IMR-90 (cell line): ENCODE measurements around the gene ZNF132. TPM values are rescaled to one million over a fixed set of nuclear protein-coding genes. Genes with fewer than 3 reads are reported as not detected.

ENCODE experiments used
- ATAC-seq: fragments of 200-7000 bp; cut with Tn5 transposase; 2 replicates; pipeline ENCODE4 v1.9.1; 2020; ENCODE audit warnings: low read depth, mild to moderate bottlenecking, moderate library complexity
- BruUV-seq: library from RNA; stranded (reverse); fragments of 400-500 nt; replicated peaks from 2 replicates; lab custom pipeline; 2021; lab: Mats Ljungman, UMichigan
- CTCF ChIA-PET: fragments of 300-600 bp; formaldehyde crosslinking; extraction: SDS; loops from one replicate; lab custom pipeline; 2021; ENCODE audit warnings: antibody characterized with exemption; lab: Yijun Ruan, JAX
- POLR2A ChIA-PET: fragments of 300-600 bp; sonication (Branson Sonifier 250); formaldehyde crosslinking; loops from one replicate; lab custom pipeline; 2022; ENCODE audit warnings: antibody characterized with exemption; ENCODE audit not compliant: unreplicated experiment; lab: Charles Lee
- DNase-seq: peaks from one replicate; pipeline ENCODE4 v3.0.0; 2013
- H2AFZ ChIP-seq: replicated peaks from 2 replicates; pipeline ENCODE3; 2013; ENCODE audit warnings: low read length, mild to moderate bottlenecking; ENCODE audit not compliant: poor library complexity
- H2AK5ac ChIP-seq: 2 replicates; pipeline ENCODE4 v1.6.1; 2013; ENCODE audit warnings: low read depth, low read length, inconsistent platforms
- H2AK9ac ChIP-seq: replicated peaks from 2 replicates; pipeline ENCODE3; 2013; ENCODE audit warnings: mild to moderate bottlenecking, low read depth, low read length, moderate library complexity; ENCODE audit not compliant: poor library complexity
- H2BK120ac ChIP-seq: 2 replicates; pipeline ENCODE4 v1.6.1; 2013; ENCODE audit warnings: low read depth, low read length, inconsistent platforms
- H2BK15ac ChIP-seq: 3 replicates; pipeline ENCODE4 v1.6.1; 2013; ENCODE audit warnings: low read depth, low read length, inconsistent platforms
- H2BK20ac ChIP-seq: 2 replicates; pipeline ENCODE4 v1.6.1; 2013; ENCODE audit warnings: low read depth, mild to moderate bottlenecking, inconsistent platforms, low read length, moderate library complexity
- H2BK5ac ChIP-seq: 2 replicates; pipeline ENCODE4 v1.6.1; 2013; ENCODE audit warnings: mild to moderate bottlenecking, low read depth, low read length, inconsistent platforms; ENCODE audit not compliant: poor library complexity, severe bottlenecking
- H3K14ac ChIP-seq: replicated peaks from 2 replicates; pipeline ENCODE4 v1.6.1; 2013; ENCODE audit warnings: low read depth, low read length, inconsistent platforms
- H3K18ac ChIP-seq: 2 replicates; pipeline ENCODE4 v1.6.1; 2013; ENCODE audit warnings: low read depth, low read length, control low read depth
- H3K23ac ChIP-seq: 2 replicates; pipeline ENCODE4 v1.6.1; 2013; ENCODE audit warnings: low read depth, low read length, inconsistent platforms
- H3K27ac ChIP-seq: 2 replicates; pipeline ENCODE4 v1.5.1; 2013; ENCODE audit warnings: mild to moderate bottlenecking, control low read depth, low read length; ENCODE audit not compliant: insufficient read depth
- H3K27me3 ChIP-seq: 2 replicates; pipeline ENCODE4 v1.6.1; 2013; ENCODE audit warnings: low read length; ENCODE audit not compliant: control insufficient read depth, insufficient read depth
- H3K36me3 ChIP-seq: 2 replicates; pipeline ENCODE4 v1.6.1; 2013; ENCODE audit warnings: low read length, mixed read lengths; ENCODE audit not compliant: control insufficient read depth, insufficient read depth
- H3K4ac ChIP-seq: 2 replicates; pipeline ENCODE4 v1.6.1; 2013; ENCODE audit warnings: low read depth, low read length, inconsistent platforms
- H3K4me1 ChIP-seq: 2 replicates; pipeline ENCODE4 v1.6.1; 2013; ENCODE audit warnings: low read length, mixed read lengths; ENCODE audit not compliant: control insufficient read depth, insufficient read depth
- H3K4me2 ChIP-seq: 2 replicates; pipeline ENCODE4 v1.6.1; 2013; ENCODE audit warnings: low read depth, mild to moderate bottlenecking, control low read depth, low read length, moderate library complexity
- H3K4me3 ChIP-seq: 2 replicates; pipeline ENCODE4 v1.5.1; 2013; ENCODE audit warnings: low read depth, mild to moderate bottlenecking, control low read depth, low read length, moderate library complexity; ENCODE audit not compliant: insufficient read depth
- H3K56ac ChIP-seq: 2 replicates; pipeline ENCODE4 v1.6.1; 2013; ENCODE audit warnings: low read length, inconsistent platforms; ENCODE audit not compliant: insufficient read depth; ENCODE audit errors: extremely low read depth
- H3K79me1 ChIP-seq, 2 experiments: 2 replicates each; pipeline ENCODE4 v1.6.1; 2013; ENCODE audit warnings: low read length in 2 of 2, inconsistent platforms in 1 of 2, low read depth in 1 of 2
- H3K9ac ChIP-seq: 2 replicates; pipeline ENCODE4 v1.6.1; 2013; ENCODE audit warnings: low read depth, low read length, control low read depth
- H3K9me1 ChIP-seq: 2 replicates; pipeline ENCODE4 v1.6.1; 2013; ENCODE audit warnings: low read length, inconsistent platforms; ENCODE audit not compliant: insufficient read depth
- H3K9me3 ChIP-seq: 2 replicates; pipeline ENCODE4 v1.6.1; 2013; ENCODE audit warnings: low read length; ENCODE audit not compliant: control insufficient read depth, insufficient read depth
- H4K20me1 ChIP-seq: 2 replicates; pipeline ENCODE4 v1.6.1; 2013; ENCODE audit warnings: low read length, inconsistent platforms; ENCODE audit not compliant: insufficient read depth
- H4K5ac ChIP-seq: 2 replicates; pipeline ENCODE4 v1.6.1; 2013; ENCODE audit warnings: mild to moderate bottlenecking, low read depth, low read length, control low read depth
- H4K8ac ChIP-seq, 2 experiments: 2 replicates each; pipeline ENCODE4 v1.6.1; 2013; ENCODE audit warnings: low read depth in 2 of 2, low read length in 2 of 2, control low read depth in 1 of 2, inconsistent platforms in 1 of 2
- H4K91ac ChIP-seq: 2 replicates; pipeline ENCODE4 v1.6.1; 2013; ENCODE audit warnings: low read depth, low read length, inconsistent platforms; ENCODE audit not compliant: insufficient read depth
- BHLHE40 ChIP-seq: fragments of 150-350 bp; IDR thresholded peaks from 2 replicates; pipeline ENCODE4 v1.6.1; 2016; ENCODE audit warnings: mild to moderate bottlenecking, low read depth, low read length
- CEBPB ChIP-seq: IDR thresholded peaks from 2 replicates; pipeline ENCODE4 v1.6.1; 2012; ENCODE audit warnings: low read depth, low read length, improper control_type of control experiment
- CHD1 ChIP-seq: IDR thresholded peaks from 2 replicates; pipeline ENCODE4 v1.6.1; 2012; ENCODE audit warnings: low read depth, low read length, improper control_type of control experiment
- FOS ChIP-seq: fragments of 150-350 bp; IDR thresholded peaks from 2 replicates; pipeline ENCODE4 v1.6.1; 2016; ENCODE audit warnings: low read depth, low read length
- MAFK ChIP-seq: IDR thresholded peaks from 2 replicates; pipeline ENCODE4 v1.6.1; 2012; ENCODE audit warnings: low read depth, low read length, improper control_type of control experiment
- MXI1 ChIP-seq: IDR thresholded peaks from 2 replicates; pipeline ENCODE4 v1.6.1; 2012; ENCODE audit warnings: low read depth, mild to moderate bottlenecking, low read length, moderate library complexity, borderline replicate concordance
- NFE2L2 ChIP-seq: fragments of 150-350 bp; IDR thresholded peaks from 2 replicates; pipeline ENCODE4 v1.6.1; 2016; ENCODE audit warnings: low read depth, mild to moderate bottlenecking, low read length
- POLR2A ChIP-seq: IDR thresholded peaks from 2 replicates; pipeline ENCODE4 v1.6.1; 2012; ENCODE audit warnings: mild to moderate bottlenecking, low read depth, low read length
- RFX5 ChIP-seq: IDR thresholded peaks from 2 replicates; pipeline ENCODE4 v1.8.0; 2012; ENCODE audit warnings: low read depth, mild to moderate bottlenecking, low read length, moderate library complexity
- SMC3 ChIP-seq: fragments of 150-350 bp; IDR thresholded peaks from 2 replicates; pipeline ENCODE4 v1.6.1; 2016; ENCODE audit warnings: low read depth, mild to moderate bottlenecking, antibody characterized with exemption, low read length, moderate library complexity
- WGBS, 2 experiments: methylation state at CpG; one replicate each; pipeline versions ENCODE4 v1.1.5 to v1.1.7; 2013; ENCODE audit warnings: missing lambda C conversion rate in 2 of 2; ENCODE audit not compliant: insufficient read length in 1 of 2; ENCODE audit errors: extremely low coverage in 2 of 2; 5-methylcytosine and 5-hydroxymethylcytosine counted together
- dilution Hi-C: fragments of 300-500 bp; cut with HindIII; formaldehyde crosslinking; loops from one replicate; pipeline ENCODE4 v1.14.3; 2018; ENCODE audit warnings: low sequenced_read_pairs; ENCODE audit not compliant: unreplicated experiment
- in situ Hi-C: fragments of 300-500 bp; cut with MboI; formaldehyde crosslinking; loops from 3 replicates; pipeline ENCODE4 v1.14.3; 2019; ENCODE audit warnings: low sequenced_read_pairs, inconsistent platforms, mixed read lengths
- intact Hi-C: fragments of 100-400 bp; cut with micrococcal nuclease; formaldehyde crosslinking; loops from 2 replicates; pipeline ENCODE4 v1.10.0; 2022
- polyA plus RNA-seq, 3 experiments: library from polyadenylated mRNA; depleted of rRNA; stranded (reverse); fragments of >200 nt; gene quantifications; 2 replicates each; pipeline ENCODE4 v1.2.3, GENCODE V29; 2012; ENCODE audit warnings: low replicate concordance in 1 of 3
- total RNA-seq: library from RNA; depleted of rRNA; stranded (reverse); fragments of >200 nt; gene quantifications from 2 replicates; pipeline ENCODE4 v1.2.3, GENCODE V29; 2012
- TF ChIP-seq, protein P1 (sequence below): fragments of 150-350 bp; IDR thresholded peaks from 2 replicates; pipeline ENCODE4 v1.6.1; 2016; ENCODE audit warnings: low read depth, mild to moderate bottlenecking, low read length, moderate library complexity, borderline replicate concordance
- TF ChIP-seq, protein P2 (sequence below): conservative IDR thresholded peaks from 2 replicates; pipeline ENCODE4 v1.5.1; 2012; ENCODE audit warnings: mild to moderate bottlenecking, low read depth, low read length, improper control_type of control experiment

ZNF132 gene
- total and polyA plus RNA-seq, 2 of the 4 experiments (the other 2 are of a cell fraction), result 2.4 to 13.6 TPM

DNA sequence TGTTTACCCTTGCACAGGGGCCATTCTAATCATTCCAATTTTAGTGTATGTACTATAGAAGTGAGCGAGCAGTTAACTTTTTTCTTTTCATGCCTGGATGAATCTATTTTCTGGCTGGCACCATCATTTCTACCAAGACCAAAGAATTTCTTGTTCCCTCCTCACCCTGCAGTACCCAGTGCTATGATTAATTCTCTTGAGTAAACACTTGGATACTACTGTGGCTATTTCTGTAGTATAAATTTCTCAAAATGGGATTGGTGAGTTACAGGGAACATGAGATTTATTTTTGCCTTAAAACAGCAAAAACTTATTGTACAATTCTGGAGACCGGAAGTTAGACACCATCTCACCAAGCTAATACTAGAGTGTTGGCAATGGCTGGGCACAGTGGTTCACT is 43.8 kb upstream of the ZNF132 start:
- Histone ChIP-seq H3K4me3 (no peak overlapping the region), H3K9me3 (no peaks in the 10 kb centered on the region), H2AK5ac (no peak overlapping the region), H4K5ac (no peak overlapping the region), H2BK5ac (no peak overlapping the region), H3K56ac (no peak overlapping the region), H3K9ac (no peak overlapping the region), H3K36me3 (peaks cover 11% of the 10 kb centered on the region), H4K91ac (no peak overlapping the region), H3K4me2 (no peak overlapping the region), H3K14ac (no peak overlapping the region), H4K8ac (no peak overlapping the region), H3K23ac (no peak overlapping the region), H3K79me1 (no peaks in the 10 kb centered on the region), H3K27me3 (no peaks in the 10 kb centered on the region), H3K27ac (no peak overlapping the region), H2BK20ac (no peak overlapping the region), H3K18ac (no peak overlapping the region), H2AFZ (no peak overlapping the region), H3K4ac (no peak overlapping the region), H2BK120ac (no peak overlapping the region), H3K4me1 (peaks cover 2% of the 10 kb centered on the region; the same call in 1 of the 2 replicates), H2AK9ac (no peak overlapping the region), H2BK15ac (no peak overlapping the region), H4K20me1 (no peaks in the 10 kb centered on the region), H3K9me1 (peaks cover 7% of the 10 kb centered on the region; the same call in 1 of the 2 replicates)
- ATAC-seq, result peak; percentile 87
- no peak for TF ChIP-seq RFX5
- no peak for TF ChIP-seq NFE2L2
- TF ChIP-seq MAFK, result no peak
- no peak for TF ChIP-seq FOS
- TF ChIP-seq CEBPB, result no peak
- no peak for TF ChIP-seq SMC3
- TF ChIP-seq, protein P1, sequence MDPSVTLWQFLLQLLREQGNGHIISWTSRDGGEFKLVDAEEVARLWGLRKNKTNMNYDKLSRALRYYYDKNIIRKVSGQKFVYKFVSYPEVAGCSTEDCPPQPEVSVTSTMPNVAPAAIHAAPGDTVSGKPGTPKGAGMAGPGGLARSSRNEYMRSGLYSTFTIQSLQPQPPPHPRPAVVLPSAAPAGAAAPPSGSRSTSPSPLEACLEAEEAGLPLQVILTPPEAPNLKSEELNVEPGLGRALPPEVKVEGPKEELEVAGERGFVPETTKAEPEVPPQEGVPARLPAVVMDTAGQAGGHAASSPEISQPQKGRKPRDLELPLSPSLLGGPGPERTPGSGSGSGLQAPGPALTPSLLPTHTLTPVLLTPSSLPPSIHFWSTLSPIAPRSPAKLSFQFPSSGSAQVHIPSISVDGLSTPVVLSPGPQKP, result no peak
- no peak for TF ChIP-seq CHD1
- TF ChIP-seq MXI1, result no peak
- TF ChIP-seq, protein P2, sequence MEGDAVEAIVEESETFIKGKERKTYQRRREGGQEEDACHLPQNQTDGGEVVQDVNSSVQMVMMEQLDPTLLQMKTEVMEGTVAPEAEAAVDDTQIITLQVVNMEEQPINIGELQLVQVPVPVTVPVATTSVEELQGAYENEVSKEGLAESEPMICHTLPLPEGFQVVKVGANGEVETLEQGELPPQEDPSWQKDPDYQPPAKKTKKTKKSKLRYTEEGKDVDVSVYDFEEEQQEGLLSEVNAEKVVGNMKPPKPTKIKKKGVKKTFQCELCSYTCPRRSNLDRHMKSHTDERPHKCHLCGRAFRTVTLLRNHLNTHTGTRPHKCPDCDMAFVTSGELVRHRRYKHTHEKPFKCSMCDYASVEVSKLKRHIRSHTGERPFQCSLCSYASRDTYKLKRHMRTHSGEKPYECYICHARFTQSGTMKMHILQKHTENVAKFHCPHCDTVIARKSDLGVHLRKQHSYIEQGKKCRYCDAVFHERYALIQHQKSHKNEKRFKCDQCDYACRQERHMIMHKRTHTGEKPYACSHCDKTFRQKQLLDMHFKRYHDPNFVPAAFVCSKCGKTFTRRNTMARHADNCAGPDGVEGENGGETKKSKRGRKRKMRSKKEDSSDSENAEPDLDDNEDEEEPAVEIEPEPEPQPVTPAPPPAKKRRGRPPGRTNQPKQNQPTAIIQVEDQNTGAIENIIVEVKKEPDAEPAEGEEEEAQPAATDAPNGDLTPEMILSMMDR, result no peak
- TF ChIP-seq BHLHE40, result no peak
- no peak for TF ChIP-seq POLR2A
- in situ Hi-C loops, result no loop called here
- WGBS, 2 experiments, result no CpG with 5 or more reads among the region's 2 CpGs
- DNase-seq, result peak; percentile 17
- CTCF ChIA-PET, result no interaction called here
- dilution Hi-C loops, result no loop called here
- no TSS peak for BruUV-seq
- intact Hi-C loops, result no loop called here
- POLR2A ChIA-PET, result no interaction called here
